WTC11 (cell line): Measurements from ENCODE around the gene SNAPC5. TPM values are rescaled to one million over a fixed set of nuclear protein-coding genes. Genes with fewer than 3 reads are reported as not detected.

Source experiments
- ATAC-seq: fragments of 200-7000 bp; cut with Tn5 transposase; 2 replicates; pipeline ENCODE4 v1.10.0; 2021; ENCODE audit warnings: mild to moderate bottlenecking, moderate library complexity
- CTCF ChIA-PET: fragments of 300-600 bp; sonication (Branson Sonifier 250); formaldehyde crosslinking; loops from one replicate; lab custom pipeline; 2021; ENCODE audit warnings: antibody characterized with exemption; lab: Charles Lee
- POLR2A ChIA-PET: fragments of 350-600 bp; sonication (Branson Sonifier 250); formaldehyde crosslinking; loops from one replicate; lab custom pipeline; 2021; ENCODE audit warnings: antibody characterized with exemption; lab: Charles Lee
- DNase-seq: peaks from one replicate; pipeline ENCODE4 v3.0.0; 2021; ENCODE audit warnings: low spot score
- H3K27ac Mint-ChIP-seq: 2 replicates; pipeline ENCODE4 v1.8.0; 2021; ENCODE audit warnings: mixed read lengths
- H3K27me3 Mint-ChIP-seq: 2 replicates; pipeline ENCODE4 v1.8.0; 2021; ENCODE audit warnings: low read depth, mild to moderate bottlenecking, moderate library complexity, mixed read lengths
- H3K36me3 Mint-ChIP-seq: 2 replicates; pipeline ENCODE4 v1.8.0; 2021; ENCODE audit warnings: mixed read lengths
- H3K4me1 Mint-ChIP-seq: 2 replicates; pipeline ENCODE4 v1.8.0; 2022; ENCODE audit warnings: mixed read lengths
- H3K4me3 Mint-ChIP-seq: 2 replicates; pipeline ENCODE4 v1.8.0; 2021; ENCODE audit warnings: mild to moderate bottlenecking, moderate library complexity, mixed read lengths
- H3K9me3 Mint-ChIP-seq: 2 replicates; pipeline ENCODE4 v1.8.0; 2021; ENCODE audit warnings: mixed read lengths
- CDX4 ChIP-seq: fragments of 250-450 bp; sonication (Bioruptor Pico); IDR thresholded peaks from 2 replicates; pipeline ENCODE4 v1.9.0; 2021; ENCODE audit warnings: moderate library complexity, mild to moderate bottlenecking, inconsistent platforms, borderline replicate concordance
- GABPB1 ChIP-seq: sonication (generic); formaldehyde crosslinking; IDR thresholded peaks from 2 replicates; pipeline ENCODE4 v1.8.1; 2023; ENCODE audit warnings: mild to moderate bottlenecking, missing genetic modification reagents
- NFE2L1 ChIP-seq: sonication (generic); formaldehyde crosslinking; IDR thresholded peaks from 2 replicates; pipeline ENCODE4 v1.8.1; 2023; ENCODE audit warnings: missing genetic modification reagents
- PRRX2 ChIP-seq: fragments of 250-450 bp; sonication (Bioruptor Pico); IDR thresholded peaks from 2 replicates; pipeline ENCODE4 v1.8.0; 2021; ENCODE audit warnings: mild to moderate bottlenecking
- SP1 ChIP-seq: sonication (generic); formaldehyde crosslinking; conservative IDR thresholded peaks from 2 replicates; pipeline ENCODE4 v1.8.1; 2022; ENCODE audit warnings: missing genetic modification reagents
- TEAD4 ChIP-seq: sonication (generic); formaldehyde crosslinking; IDR thresholded peaks from 2 replicates; pipeline ENCODE4 v1.8.0; 2022; ENCODE audit warnings: mild to moderate bottlenecking, missing genetic modification reagents
- TP53 ChIP-seq: sonication (generic); formaldehyde crosslinking; IDR thresholded peaks from 2 replicates; pipeline ENCODE4 v1.8.1; 2023; ENCODE audit warnings: mild to moderate bottlenecking, missing genetic modification reagents
- total RNA-seq: library from RNA; stranded (reverse); gene quantifications from 3 replicates; pipeline ENCODE4 v1.2.3, GENCODE V29; 2021
- TF ChIP-seq, protein P1 (sequence below): fragments of 250-450 bp; sonication (Bioruptor Pico); IDR thresholded peaks from 2 replicates; pipeline ENCODE4 v1.9.0; 2021; ENCODE audit warnings: mild to moderate bottlenecking
- TF ChIP-seq, protein P2 (sequence below): fragments of 200-600 bp; IDR thresholded peaks from 2 replicates; pipeline ENCODE4 v1.8.0; 2022; ENCODE audit warnings: antibody characterized with exemption
- TF ChIP-seq, protein P3 (sequence below): sonication (generic); formaldehyde crosslinking; IDR thresholded peaks from 2 replicates; pipeline ENCODE4 v1.8.1; 2023; ENCODE audit warnings: mild to moderate bottlenecking, missing genetic modification reagents, borderline replicate concordance
- TF ChIP-seq, protein P4 (sequence below): fragments of 250-450 bp; sonication (Bioruptor Pico); IDR thresholded peaks from 2 replicates; pipeline ENCODE4 v1.9.0; 2021; ENCODE audit warnings: mild to moderate bottlenecking

Gene SNAPC5
- total RNA-seq, 1 experiment from 2014 or later, result 21.1 TPM

DNA sequence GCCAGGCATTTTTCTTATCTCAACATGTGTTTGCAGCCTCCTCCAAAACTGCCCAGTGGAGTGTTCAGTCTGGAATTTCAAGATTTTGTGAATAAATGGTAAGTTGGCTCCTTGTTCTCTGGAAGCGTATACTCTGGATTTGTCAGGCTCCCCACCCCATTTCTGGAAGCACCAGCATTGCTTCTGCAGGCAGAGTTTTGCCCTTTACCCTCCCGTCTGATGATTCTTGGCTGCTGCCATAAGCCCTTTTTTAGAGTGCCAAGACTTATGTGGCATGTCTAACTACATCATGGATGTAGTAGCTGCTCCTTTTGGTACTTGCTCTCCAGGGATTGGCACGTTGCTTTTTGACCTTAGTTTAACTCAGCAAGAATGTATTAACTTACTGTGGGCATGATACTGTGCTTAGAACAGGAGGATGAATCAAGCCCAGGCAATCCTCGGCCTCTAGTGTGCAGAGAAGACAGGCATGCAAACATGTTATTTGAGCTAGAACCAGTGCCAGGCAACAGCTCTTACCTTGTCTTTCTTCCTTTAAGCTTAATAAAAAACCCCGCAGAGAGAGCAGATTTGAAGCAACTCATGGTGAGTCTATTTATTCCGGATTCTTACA is 8.3 kb downstream of the SNAPC5 start (continued):
- TF ChIP-seq, protein P1, sequence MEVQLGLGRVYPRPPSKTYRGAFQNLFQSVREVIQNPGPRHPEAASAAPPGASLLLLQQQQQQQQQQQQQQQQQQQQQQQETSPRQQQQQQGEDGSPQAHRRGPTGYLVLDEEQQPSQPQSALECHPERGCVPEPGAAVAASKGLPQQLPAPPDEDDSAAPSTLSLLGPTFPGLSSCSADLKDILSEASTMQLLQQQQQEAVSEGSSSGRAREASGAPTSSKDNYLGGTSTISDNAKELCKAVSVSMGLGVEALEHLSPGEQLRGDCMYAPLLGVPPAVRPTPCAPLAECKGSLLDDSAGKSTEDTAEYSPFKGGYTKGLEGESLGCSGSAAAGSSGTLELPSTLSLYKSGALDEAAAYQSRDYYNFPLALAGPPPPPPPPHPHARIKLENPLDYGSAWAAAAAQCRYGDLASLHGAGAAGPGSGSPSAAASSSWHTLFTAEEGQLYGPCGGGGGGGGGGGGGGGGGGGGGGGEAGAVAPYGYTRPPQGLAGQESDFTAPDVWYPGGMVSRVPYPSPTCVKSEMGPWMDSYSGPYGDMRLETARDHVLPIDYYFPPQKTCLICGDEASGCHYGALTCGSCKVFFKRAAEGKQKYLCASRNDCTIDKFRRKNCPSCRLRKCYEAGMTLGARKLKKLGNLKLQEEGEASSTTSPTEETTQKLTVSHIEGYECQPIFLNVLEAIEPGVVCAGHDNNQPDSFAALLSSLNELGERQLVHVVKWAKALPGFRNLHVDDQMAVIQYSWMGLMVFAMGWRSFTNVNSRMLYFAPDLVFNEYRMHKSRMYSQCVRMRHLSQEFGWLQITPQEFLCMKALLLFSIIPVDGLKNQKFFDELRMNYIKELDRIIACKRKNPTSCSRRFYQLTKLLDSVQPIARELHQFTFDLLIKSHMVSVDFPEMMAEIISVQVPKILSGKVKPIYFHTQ (CRISPR knock-in tag), result no peak

DNA sequence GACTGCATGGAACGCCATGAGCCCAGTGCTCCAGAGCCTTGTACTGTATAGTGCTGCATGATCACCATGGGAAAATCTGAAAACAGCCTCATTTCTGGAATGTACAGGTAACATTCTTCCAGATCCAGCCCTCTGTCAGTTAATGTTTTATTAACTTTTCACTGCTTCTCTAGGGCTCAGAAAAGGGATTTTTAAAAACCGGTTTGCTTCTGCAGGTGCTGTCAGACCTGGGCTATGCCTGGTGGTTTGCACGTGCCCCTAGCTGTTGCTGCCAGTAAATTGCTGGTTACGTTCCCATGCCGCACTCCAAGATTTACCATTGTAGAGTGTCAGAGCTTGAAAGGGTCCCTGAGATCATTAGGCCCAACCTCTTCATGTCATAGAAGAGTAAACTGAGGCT is 9.0 kb downstream of the SNAPC5 start:
- ChIA-PET POLR2A (no interaction called here), CTCF (no interaction called here)
- H3K4me1 Mint-ChIP-seq, result no peaks in the 10 kb centered on the region
- H3K4me3 Mint-ChIP-seq, result no peak overlapping the region
- TF ChIP-seq SP1 (no peak), CDX4 (CRISPR knock-in tag) (no peak), TP53 (CRISPR knock-in tag) (no peak), PRRX2 (CRISPR knock-in tag) (no peak), TEAD4 (CRISPR knock-in tag) (no peak), NFE2L1 (CRISPR knock-in tag) (no peak), GABPB1 (CRISPR knock-in tag) (no peak)
- TF ChIP-seq, protein P2, sequence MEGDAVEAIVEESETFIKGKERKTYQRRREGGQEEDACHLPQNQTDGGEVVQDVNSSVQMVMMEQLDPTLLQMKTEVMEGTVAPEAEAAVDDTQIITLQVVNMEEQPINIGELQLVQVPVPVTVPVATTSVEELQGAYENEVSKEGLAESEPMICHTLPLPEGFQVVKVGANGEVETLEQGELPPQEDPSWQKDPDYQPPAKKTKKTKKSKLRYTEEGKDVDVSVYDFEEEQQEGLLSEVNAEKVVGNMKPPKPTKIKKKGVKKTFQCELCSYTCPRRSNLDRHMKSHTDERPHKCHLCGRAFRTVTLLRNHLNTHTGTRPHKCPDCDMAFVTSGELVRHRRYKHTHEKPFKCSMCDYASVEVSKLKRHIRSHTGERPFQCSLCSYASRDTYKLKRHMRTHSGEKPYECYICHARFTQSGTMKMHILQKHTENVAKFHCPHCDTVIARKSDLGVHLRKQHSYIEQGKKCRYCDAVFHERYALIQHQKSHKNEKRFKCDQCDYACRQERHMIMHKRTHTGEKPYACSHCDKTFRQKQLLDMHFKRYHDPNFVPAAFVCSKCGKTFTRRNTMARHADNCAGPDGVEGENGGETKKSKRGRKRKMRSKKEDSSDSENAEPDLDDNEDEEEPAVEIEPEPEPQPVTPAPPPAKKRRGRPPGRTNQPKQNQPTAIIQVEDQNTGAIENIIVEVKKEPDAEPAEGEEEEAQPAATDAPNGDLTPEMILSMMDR, result no peak
- TF ChIP-seq, protein P3, sequence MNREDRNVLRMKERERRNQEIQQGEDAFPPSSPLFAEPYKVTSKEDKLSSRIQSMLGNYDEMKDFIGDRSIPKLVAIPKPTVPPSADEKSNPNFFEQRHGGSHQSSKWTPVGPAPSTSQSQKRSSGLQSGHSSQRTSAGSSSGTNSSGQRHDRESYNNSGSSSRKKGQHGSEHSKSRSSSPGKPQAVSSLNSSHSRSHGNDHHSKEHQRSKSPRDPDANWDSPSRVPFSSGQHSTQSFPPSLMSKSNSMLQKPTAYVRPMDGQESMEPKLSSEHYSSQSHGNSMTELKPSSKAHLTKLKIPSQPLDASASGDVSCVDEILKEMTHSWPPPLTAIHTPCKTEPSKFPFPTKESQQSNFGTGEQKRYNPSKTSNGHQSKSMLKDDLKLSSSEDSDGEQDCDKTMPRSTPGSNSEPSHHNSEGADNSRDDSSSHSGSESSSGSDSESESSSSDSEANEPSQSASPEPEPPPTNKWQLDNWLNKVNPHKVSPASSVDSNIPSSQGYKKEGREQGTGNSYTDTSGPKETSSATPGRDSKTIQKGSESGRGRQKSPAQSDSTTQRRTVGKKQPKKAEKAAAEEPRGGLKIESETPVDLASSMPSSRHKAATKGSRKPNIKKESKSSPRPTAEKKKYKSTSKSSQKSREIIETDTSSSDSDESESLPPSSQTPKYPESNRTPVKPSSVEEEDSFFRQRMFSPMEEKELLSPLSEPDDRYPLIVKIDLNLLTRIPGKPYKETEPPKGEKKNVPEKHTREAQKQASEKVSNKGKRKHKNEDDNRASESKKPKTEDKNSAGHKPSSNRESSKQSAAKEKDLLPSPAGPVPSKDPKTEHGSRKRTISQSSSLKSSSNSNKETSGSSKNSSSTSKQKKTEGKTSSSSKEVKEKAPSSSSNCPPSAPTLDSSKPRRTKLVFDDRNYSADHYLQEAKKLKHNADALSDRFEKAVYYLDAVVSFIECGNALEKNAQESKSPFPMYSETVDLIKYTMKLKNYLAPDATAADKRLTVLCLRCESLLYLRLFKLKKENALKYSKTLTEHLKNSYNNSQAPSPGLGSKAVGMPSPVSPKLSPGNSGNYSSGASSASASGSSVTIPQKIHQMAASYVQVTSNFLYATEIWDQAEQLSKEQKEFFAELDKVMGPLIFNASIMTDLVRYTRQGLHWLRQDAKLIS (CRISPR knock-in tag), result no peak
- H3K9me3 Mint-ChIP-seq, result no peaks in the 10 kb centered on the region
- no peak for DNase-seq
- H3K36me3 Mint-ChIP-seq, result peaks cover 61% of the 10 kb centered on the region
- no peak for ATAC-seq
- no peak overlapping the region for H3K27ac Mint-ChIP-seq
- H3K27me3 Mint-ChIP-seq, result no peaks in the 10 kb centered on the region

DNA sequence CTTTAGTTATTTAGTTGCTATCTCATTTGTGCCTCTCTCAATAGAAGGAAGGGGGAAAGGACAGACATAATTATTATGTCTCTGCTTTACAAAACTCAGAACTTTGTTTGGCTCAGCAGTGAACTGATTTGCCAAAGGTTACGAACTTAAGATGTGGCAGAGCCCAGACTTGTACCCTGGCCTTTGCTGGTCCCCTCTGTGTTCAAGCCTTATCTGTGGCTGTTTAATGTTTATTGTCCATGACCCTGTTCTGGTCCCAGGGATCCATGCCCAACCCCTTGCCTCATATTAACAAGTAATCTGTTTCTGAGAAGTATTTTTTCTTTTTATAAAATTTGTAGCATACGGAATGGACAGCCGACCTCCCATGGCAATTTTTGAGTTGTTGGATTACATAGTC is 10.7 kb downstream of the SNAPC5 start:
- TF ChIP-seq, protein P4, sequence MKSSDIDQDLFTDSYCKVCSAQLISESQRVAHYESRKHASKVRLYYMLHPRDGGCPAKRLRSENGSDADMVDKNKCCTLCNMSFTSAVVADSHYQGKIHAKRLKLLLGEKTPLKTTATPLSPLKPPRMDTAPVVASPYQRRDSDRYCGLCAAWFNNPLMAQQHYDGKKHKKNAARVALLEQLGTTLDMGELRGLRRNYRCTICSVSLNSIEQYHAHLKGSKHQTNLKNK (CRISPR knock-in tag), result no peak
- H3K4me3 Mint-ChIP-seq, result no peak overlapping the region
- CTCF ChIA-PET, result no interaction called here
- DNase-seq (no peak), ATAC-seq (no peak)
- POLR2A ChIA-PET, result no interaction called here
- no peaks in the 10 kb centered on the region for H3K27me3 Mint-ChIP-seq
- no peaks in the 10 kb centered on the region for H3K9me3 Mint-ChIP-seq
- no peak overlapping the region for H3K27ac Mint-ChIP-seq
- H3K36me3 Mint-ChIP-seq, result peaks cover 69% of the 10 kb centered on the region
- no peaks in the 10 kb centered on the region for H3K4me1 Mint-ChIP-seq
